GM19452 (cell line): ENCODE results near the gene MYH10.

Experiments used
- ATAC-seq: cut with Tn5 transposase; IDR thresholded peaks from one replicate; pipeline ENCODE4 v1.9.1; 2021; ENCODE audit not compliant: unreplicated experiment

Gene MYH10

DNA sequence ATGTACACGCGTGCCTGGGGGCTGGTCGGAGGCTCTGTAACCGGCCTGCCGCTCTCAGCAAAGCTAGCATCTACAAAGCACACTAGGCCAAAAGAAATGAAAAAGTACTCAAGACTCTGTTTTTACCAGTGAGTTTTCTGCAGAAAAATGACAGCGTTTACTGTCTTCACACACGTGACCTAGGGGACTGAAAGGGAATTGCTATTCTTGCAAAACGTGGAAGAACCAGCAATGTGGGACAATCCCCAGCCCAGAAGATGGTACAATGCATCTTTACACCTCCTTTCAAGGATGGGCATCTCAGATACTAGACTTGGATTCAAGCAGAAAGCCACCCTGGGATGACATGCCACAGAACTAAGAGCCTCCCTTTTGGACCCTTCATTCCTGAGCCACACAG, 153.4 kb downstream of the MYH10 start:
- no peak for ATAC-seq

DNA sequence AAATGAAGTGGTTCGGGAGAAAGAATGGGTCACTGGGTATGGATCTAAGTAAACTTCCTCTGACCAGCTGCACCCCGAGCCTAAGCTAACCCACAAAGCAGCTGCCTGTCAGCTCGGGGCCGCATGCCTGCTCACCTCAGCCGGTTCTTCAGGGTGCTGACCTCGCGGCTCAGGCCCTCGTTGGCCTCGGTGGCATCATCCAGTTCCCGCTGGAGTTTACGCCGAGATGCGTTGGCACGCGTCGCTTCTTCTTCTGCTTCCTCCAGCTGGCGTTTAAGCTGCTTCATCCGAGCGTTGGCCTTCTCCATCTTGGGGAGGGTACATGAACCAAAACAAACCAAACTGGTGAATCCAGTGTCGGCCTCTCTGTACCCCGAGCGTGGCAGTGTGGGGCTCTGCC, 153.8 kb downstream of the MYH10 start:
- ATAC-seq: no peak

DNA sequence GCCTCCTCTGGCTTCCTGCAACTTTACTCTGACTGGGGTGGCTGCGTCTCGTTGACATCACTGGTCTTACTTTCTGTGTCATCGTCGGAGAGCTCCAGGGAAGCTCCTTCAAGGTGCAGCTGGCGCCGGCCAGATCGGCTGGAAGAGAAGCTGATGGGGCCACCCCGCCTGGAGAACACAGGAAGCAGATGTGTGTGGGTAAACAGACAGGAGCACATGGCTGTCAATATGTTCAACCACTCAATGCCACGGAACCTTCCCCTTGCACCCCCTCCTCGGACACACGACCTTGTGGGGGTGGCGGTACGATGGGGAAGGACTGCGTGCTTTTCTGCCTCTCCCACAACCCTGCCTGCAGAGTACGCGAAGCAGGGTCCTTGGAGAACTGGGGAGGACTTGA, 154.7 kb downstream of the MYH10 start:
- no peak for ATAC-seq

DNA sequence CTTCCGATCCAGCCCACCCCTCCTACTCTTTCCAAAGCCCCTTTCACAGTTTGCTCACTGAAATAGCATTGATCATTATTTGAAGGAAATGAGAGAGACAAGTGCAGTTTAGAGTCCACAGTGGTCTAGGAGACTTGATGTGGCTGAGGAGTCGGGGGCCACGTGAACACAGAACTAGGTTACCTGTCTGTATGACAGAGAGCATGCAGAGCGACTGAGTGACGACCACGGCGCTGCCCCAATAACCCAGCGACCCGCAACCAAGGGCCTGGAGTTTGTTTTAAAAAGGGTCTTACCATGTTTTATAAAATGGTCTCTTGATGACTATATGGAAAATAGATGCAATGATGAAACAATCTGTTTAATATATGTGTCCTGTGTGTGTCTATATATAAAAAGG, 155.3 kb downstream of the MYH10 start:
- no peak for ATAC-seq

DNA sequence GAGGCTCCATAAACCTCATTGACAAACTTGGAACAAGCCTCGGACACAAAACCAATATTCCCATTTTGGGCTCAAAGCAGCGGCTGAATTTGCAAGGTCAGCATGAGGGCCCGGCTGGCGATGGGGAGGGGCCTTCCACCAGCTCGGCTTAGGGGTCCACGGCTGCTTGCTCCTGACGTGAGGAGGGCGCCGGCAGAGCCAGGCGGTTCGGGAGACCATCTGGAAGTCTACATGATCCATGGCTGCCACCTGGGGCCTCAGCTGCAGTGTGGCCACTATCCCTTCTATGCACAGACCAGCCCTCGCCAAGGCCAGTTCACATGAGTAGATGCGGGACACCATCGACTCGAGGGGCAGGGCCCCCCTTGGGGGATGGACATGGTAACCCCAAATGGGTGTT, 155.7 kb downstream of the MYH10 start:
- ATAC-seq: no peak

DNA sequence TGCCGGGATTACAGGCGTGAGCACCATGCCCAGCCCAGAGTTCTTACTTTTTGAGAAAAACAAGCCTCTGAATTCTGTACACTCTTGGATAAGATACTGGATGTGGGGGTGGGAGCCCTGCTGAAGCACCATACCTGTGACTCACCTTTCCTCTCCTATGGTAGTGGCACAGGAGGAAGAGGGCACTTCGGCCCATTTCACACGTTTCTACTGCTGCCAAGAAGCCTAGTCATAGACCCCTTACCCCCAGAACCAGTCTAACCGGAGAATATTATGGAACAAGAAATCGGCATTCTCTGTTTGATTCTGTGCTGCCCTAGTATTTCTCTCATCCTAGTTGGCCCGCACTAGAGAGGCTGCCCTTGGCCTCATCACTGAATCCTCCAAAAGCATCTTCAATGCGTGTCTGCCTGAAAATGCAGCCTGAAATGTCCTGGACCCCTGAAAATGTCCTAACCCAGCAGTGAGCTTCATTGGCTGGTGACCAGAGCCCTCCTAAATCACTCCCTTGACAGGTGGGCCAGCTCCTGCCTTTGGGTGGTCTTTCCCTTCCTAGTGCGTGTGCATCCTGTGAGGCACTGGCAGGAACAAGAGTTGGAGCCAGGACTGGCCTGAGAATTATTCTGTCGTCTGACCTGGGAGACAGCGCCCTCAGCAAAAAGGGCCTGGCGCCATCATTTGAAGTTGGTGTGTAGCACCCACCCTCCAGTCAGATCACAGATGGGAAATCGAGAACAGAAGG, 156.9 kb downstream of the MYH10 start:
- ATAC-seq: no peak

DNA sequence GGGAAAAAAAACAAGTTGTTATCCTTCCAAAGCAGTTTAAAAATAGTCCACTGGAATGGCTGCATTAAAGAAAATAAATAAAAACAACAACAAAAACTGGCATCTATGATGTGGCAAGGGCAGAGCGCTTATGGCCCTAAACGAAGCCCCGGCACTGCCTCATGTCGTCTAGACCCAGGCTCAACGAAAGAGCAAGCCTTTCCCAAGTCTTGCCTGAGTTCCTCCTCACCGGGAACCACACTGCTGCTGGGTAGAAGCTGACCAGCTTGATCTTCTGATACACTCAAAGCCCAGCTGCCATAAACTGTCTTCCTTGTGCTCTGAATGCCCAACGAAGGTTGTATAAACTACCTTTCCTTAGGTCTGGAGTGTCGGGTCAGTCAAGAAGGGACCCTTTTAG, 157.9 kb downstream of the MYH10 start:
- ATAC-seq: no peak

DNA sequence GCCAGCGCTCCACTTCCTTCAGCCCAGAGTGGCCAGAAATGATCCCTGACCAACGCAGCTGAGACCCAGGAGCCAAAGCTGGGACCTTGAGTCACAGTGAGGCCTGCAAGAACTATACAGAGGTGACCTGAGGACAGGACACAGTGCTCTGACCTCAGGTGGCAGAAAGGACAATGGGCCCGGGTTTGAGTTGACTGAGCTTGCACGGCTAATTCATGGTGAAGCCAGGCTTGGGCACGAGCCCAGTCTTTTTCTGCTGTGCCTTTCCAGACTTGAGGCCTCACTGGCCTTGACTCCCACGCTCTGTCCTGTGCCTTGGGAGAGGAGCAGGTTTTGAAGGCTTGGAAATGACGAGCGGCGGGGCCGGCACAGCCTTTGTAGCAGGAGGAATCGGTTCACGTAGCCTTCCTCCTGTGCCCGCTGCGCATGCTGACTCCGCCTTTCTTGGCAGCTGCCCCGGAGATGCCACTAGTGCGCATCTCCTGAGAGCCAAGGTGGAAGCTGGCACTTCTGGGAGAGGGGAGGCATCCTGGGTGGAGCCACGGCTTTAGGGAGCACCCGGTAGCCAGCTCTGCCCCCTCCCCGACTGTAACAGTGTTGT, 160.0 kb downstream of the MYH10 start:
- ATAC-seq: no peak

DNA sequence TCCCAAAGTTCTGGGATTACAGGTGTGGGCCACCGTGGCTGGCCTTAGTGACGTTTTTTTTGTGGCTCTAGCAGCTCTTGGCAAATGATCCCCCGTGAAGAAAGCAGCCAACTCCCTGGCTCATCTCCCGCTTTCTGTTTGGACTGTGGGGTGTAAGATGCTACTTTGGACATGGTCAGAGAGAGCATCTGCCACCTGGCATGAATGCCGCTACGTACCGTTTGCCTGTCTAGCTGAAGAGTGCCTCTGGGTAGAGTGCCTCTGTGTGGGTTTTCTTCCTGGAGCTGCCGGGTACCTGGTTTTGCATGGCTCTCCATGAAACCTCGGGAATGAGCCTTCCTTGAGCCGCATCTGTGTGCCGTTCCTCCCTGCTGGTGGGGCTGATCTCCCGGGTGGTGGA, 160.6 kb downstream of the MYH10 start:
- ATAC-seq: no peak

DNA sequence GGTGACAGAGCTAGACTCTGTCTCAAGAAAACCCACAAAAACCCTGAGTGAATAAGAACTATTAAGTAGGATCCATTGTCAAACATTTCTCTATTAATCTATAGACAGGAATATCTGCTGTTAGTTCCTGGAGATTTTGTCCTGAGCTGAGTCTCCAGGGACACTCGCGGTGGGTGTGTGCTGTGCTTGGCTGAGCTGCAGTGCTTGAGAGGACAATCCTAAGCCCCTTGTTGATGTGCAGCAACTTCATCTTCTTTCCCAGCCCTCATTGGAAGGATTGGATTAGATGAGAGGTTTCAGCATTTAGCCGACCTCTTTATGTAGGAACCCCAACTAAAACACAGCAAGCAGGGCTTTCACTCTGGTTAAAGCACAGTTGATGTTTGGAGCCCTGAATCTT, 161.5 kb downstream of the MYH10 start:
- ATAC-seq: no peak

DNA sequence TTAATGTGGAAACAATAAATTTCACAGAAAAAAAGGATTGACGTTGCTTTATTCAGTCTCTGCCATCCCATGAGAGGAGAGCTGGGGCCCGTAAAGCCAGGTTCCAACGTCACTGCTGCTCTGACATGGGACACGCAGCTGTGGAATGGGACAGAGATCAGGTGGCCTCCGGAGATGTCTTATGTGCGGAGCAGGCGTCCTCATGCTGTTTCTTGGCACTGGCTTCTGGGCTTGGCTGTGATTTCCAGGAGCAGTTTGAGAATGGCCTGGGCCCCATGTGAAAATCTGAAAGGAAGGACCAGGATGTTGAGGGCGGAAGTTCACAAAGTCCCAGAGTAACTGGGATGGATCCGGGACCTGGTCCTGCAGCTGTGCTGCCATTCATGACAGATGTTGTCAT, 162.4 kb downstream of the MYH10 start:
- no peak for ATAC-seq

DNA sequence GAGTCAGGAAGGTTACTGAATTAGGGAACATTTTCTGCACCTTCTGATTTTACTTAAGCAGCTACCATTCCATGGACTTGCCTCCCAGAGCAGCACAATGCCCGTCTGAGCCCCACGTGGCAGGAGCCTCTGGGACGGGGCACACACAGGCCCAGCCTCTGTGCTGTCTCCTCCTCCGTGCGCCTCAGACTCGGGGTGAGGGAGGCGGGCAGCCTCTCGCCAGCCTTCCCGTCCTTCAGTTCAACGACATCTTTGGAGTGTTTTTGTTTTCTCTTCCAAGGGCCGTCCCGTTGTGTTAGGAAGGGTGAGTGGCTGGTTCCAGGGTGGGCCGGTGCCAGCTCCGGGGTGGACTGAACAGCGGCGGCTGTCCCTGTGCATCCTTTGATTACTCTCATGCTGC, 163.0 kb downstream of the MYH10 start:
- ATAC-seq: no peak

DNA sequence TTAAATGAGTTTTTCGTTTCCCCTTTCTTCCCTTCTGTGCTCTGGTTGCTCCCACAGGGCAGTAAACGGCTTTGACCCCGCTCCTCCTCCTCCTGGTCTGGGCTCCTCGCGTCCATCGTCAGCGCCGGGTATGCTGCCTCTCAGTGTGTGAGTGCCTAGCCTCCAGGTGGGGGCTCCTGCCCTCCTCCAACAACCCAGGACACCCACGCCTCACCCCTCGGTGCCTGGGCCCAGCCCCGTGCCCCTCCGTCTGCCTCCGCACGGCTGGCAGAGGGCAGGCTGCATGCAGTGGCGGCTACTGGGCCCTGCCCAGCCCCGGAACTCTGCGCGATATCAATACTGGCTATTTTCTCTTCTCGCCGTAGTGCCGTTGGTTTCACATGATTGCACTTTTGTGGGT, 163.7 kb downstream of the MYH10 start:
- no peak for ATAC-seq

DNA sequence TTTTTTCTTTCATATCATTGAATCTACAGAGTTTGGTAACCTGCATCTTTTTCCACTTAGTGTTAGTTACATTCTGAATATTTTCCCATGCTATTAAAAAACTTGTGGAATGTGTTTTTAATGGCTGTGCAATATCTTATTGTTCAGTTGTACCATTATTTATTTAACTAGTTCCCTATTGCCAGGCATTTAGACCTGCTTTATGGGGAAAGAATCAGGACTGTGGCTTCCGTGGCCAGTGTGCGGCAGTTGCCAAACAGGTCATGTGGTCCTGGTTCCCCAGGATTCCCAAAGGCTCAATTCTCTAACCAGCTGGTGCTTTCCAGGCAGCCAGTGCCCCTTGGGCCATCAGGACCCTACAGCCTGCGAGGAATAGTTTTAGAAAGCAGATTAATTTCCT, 164.1 kb downstream of the MYH10 start:
- no peak for ATAC-seq

DNA sequence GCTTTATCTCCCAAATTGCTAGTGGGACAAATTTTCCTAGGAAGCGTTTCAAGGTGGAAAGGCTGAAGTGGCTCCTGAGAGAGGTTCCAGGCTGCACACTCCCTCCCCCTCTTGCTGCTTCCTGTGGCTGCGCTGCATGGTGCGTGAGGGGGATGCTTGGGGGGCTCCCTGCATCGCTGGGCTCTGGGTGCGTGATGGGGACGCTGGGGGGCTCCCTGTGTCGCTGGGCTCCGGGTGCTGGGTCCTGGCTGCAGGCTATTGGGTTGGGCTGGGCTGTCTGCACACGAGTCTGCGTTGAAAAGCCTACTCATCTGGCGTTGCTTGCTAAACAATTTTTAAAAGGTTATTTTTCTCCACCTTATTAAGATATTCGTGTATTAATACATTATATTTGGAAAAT, 164.8 kb downstream of the MYH10 start:
- no peak for ATAC-seq

DNA sequence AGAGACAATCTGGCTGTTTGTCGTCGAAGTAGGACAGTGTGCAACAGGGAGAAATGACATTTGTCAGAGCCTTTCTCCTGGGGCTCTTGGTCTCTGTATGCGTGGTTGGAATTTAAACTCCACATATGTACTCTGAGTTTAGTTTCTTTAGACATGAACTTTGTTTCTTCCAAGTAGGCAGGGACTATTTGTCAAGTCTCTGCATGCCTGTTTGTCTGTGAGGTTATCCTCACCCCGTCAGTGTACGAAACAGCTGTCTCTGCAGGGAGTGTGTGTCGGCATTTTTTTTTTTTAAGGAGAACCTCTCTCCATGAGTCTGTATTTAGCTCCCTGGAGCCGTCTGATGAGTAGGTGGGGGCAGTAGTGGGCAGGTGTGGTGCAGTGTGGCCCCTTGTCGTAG, 165.2 kb downstream of the MYH10 start:
- no peak for ATAC-seq

DNA sequence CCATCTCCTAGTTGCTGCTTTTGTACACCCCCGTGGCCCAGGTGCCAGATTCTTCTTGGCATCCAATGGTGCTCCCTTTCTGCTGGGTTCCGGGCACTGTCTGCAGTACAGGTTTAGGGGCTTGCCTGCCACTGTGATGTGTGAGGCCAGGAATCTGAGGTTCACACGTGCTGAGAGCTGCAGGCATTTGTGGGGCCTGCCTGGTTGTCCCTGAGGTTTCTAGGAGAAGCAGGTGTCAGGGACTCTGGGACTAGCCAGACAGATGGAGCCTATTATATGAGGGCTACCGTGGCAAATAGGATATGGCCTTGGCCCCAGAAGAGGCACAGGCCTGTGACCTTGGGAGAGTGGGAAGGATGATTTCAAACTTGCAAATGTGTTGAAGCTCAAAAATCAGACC, 165.6 kb downstream of the MYH10 start:
- ATAC-seq: no peak

DNA sequence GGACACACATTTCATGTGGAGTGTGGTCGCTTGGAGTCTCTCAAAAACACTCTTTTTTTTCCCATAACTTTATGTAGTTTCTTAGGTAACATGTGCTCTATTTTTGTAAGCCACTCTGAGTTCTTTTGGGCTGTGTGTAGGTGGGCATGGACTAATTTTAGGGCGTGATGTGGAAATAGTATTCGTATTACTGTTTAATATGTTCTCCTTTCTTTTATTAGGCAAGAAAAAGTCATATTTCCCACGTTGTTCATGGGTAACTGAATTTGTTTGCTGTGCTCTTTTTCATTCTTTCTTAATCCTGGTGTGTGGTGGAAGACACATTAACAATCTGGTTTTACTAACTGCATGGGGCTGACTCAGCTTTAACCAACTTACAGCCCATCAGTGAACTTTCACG, 167.4 kb downstream of the MYH10 start:
- ATAC-seq: no peak

DNA sequence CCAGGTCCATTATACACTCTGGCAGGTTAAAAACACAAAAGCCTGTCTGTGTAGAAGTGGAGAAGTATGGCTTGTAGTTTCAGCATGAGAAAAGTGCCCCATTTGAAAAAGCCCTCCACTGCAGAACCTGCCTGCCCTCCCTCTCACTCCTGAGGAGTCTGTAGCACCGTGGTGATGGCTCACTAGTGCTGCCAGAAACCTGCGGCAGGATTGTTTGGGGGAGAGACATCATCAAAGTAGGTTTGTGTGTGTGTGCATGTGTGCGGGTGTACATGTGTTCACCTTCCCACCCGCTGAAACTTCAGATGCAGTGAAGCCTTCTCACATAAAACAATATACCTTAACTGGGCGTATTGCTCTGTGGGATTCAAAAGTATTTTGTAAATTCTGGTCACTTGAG, 168.0 kb downstream of the MYH10 start:
- ATAC-seq: no peak

DNA sequence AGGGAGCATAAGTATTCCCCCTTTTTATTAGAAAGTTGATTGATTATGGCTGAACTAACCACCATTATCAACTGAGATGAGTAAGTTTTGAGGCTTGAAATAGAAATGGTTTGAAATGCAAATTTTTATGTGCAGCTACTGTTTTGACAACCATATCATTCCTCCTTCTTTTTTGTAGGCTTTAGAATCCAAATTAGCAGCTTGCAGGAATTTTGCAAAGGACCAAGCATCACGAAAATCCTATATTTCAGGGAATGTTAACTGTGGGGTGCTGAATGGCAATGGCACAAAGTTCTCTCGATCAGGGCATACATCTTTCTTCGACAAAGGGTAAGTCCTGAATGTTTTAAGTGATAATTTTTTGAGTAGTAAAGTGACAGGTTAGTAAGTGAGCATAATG, 170.7 kb downstream of the MYH10 start:
- no peak for ATAC-seq

DNA sequence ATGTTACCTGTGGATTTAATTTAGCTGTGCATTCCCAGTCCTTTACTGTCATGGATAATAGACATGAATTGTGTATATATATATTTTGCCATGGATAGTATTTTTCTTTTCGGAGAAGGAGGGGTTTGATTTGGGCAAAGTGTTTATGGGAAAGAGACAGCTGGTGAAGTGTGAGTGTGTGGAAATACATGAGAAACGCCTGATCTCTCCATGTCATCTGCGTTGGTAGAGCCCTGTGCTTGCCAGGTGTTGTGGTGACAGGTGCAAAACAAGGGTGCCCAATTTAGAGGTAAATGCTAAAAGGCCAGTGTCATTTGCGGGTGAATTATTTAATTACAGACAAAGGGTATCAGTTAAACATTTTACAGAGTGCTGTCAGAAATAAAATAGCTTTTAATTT, 171.4 kb downstream of the MYH10 start:
- ATAC-seq: no peak

DNA sequence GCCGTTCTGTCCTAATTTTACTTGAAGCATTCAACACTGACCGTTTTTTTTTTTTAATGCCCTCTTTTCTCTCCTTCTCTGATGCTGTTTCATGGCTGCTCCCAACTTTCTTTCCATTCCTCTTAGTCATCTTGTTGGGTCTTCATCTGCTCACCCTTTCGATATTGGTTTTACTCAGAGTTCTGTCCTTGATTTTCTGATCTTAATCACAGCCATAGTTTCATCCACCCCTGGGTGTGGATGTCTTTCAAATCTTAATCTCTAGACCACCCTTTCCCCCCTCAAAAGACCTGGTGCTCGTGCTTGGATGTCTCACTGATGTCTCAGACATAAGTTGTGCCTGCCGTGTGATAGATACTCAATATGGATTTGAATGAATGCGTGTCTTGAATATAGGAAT, 172.4 kb downstream of the MYH10 start:
- ATAC-seq: no peak

DNA sequence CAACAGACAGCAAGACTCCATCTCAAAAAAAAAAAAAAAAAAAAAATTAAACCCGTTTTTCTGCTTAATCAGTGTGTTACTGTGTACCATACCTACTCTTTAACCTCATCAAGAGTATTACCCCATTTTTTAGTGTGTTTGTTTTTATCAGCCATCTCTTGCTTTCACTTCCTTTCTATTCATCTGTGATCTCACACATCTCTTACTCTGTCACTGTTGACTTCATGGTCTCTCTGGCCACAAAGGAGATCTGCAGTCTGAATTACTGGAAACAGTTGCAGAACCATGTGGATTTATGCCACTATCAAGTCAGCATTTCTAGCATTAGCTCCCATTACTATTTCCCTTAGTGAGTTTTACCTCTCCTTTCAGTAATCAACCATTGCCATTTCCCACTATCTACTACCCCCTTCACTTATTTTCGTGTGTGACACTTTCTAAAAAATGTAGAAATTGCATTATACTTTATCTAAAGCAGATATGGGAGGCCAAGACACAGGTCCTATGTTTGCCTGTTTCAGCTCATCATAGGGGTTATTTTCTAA, 174.8 kb downstream of the MYH10 start:
- no peak for ATAC-seq
